Measurements from ENCODE around the gene ARTN.

The ARTN gene

GRCh38 chr1:43982241-43982640 lies 48.6 kb downstream of the ARTN start:
- TF ChIP-seq CTCF (IDR thresholded peaks at IDR 0.05; ENCODE audit: low read depth, low read length) = no peak
- H3K4me3 ChIP-seq (ENCODE audit: low read depth, low read length) = no peak overlapping the region
- DNase-seq (ENCODE audit: low read depth, low spot score) = no peak
- in situ Hi-C loops (cut with HindIII; ENCODE audit: low sequenced_read_pairs) = no loop called here

- TF ChIP-seq CTCF (IDR thresholded peaks at IDR 0.05; ENCODE audit: low read depth, low read length) = no peak
- in situ Hi-C loops (cut with HindIII; ENCODE audit: low sequenced_read_pairs) = no loop called here
- no peak for DNase-seq (ENCODE audit: low read depth, low spot score)
- no peak overlapping the region for H3K4me3 ChIP-seq (ENCODE audit: low read depth, low read length)
Observed at GRCh38 chr1:43982808-43983207, 49.2 kb downstream of the ARTN start.

- no peak overlapping the region for H3K4me3 ChIP-seq (ENCODE audit: low read depth, low read length)
- no peak for TF ChIP-seq CTCF (IDR thresholded peaks at IDR 0.05; ENCODE audit: low read depth, low read length)
- in situ Hi-C loops (cut with HindIII; ENCODE audit: low sequenced_read_pairs) = no loop called here
- no peak for DNase-seq (ENCODE audit: low read depth, low spot score)
Observed at GRCh38 chr1:43983253-43983899, 49.8 kb downstream of the ARTN start.

GRCh38 chr1:43984855-43985254 lies 51.3 kb downstream of the ARTN start:
- DNase-seq (ENCODE audit: low read depth, low spot score) = no peak
- in situ Hi-C loops (cut with HindIII; ENCODE audit: low sequenced_read_pairs) = no loop called here
- H3K4me3 ChIP-seq (ENCODE audit: low read depth, low read length) = no peak overlapping the region
- no peak for TF ChIP-seq CTCF (IDR thresholded peaks at IDR 0.05; ENCODE audit: low read depth, low read length)

- no peak for TF ChIP-seq CTCF (IDR thresholded peaks at IDR 0.05; ENCODE audit: low read depth, low read length)
- no peak overlapping the region for H3K4me3 ChIP-seq (ENCODE audit: low read depth, low read length)
- in situ Hi-C loops (cut with HindIII; ENCODE audit: low sequenced_read_pairs) = no loop called here
- DNase-seq (ENCODE audit: low read depth, low spot score) = no peak
Observed at GRCh38 chr1:43985984-43986595, 52.5 kb downstream of the ARTN start.

- no peak overlapping the region for H3K4me3 ChIP-seq (ENCODE audit: low read depth, low read length)
- in situ Hi-C loops (cut with HindIII; ENCODE audit: low sequenced_read_pairs) = no loop called here
- no peak for DNase-seq (ENCODE audit: low read depth, low spot score)
- TF ChIP-seq CTCF (IDR thresholded peaks at IDR 0.05; ENCODE audit: low read depth, low read length) = peak; percentile 19
Observed at GRCh38 chr1:43986712-43987111, 53.1 kb downstream of the ARTN start.

All from astrocyte of the spinal cord (primary cell).